ENCODE data around the gene SUN3.

- no peak for TF ChIP-seq CTCF (IDR thresholded peaks at IDR 0.05; ENCODE audit: low read length)
- TF ChIP-seq EZH2 (optimal IDR thresholded peaks at IDR 0.05; ENCODE audit: low read depth, low read length): no peak
- TF ChIP-seq EZH2phosphoT487 (IDR thresholded peaks at IDR 0.05; ENCODE audit: low read length): no peak
Observed at GRCh38 chr7:47939425-47940036, 89.4 kb downstream of the SUN3 start.

All from MM.1S (cell line).